ENCODE data around the gene MTMR2.

DNA sequence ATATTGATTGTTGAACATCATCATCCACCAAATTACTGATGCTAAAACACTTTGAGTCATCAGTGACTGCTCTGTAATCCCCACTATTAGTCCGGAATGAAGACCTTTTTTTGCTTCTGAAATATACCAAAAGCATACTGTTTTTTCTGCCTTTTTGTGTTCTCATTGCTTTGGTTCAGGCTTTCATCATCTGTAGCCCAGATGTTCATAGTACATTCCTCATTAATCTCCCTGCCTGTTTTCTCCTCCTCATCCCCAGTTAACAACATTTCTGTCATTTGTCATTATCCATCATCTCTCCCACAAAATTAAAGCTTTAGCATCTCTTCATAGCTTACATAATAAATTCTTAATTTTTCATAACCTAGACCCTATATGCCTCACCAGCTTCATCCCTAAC is 124.4 kb downstream of the MTMR2 start:
- TF ChIP-seq, protein P1, sequence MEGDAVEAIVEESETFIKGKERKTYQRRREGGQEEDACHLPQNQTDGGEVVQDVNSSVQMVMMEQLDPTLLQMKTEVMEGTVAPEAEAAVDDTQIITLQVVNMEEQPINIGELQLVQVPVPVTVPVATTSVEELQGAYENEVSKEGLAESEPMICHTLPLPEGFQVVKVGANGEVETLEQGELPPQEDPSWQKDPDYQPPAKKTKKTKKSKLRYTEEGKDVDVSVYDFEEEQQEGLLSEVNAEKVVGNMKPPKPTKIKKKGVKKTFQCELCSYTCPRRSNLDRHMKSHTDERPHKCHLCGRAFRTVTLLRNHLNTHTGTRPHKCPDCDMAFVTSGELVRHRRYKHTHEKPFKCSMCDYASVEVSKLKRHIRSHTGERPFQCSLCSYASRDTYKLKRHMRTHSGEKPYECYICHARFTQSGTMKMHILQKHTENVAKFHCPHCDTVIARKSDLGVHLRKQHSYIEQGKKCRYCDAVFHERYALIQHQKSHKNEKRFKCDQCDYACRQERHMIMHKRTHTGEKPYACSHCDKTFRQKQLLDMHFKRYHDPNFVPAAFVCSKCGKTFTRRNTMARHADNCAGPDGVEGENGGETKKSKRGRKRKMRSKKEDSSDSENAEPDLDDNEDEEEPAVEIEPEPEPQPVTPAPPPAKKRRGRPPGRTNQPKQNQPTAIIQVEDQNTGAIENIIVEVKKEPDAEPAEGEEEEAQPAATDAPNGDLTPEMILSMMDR (IDR thresholded peaks at IDR 0.05): no peak
- no peak for TF ChIP-seq POLR2A (IDR thresholded peaks at IDR 0.05)

Measured in adrenal gland (tissue), 5 donors.